HuH-7 (cell line): Measurements from ENCODE around the gene ADPRS.
A peak's percentile ranks its signal among the peaks of the same experiment; 100 is the strongest.

Experiments used
- DNase-seq: peaks from one replicate; pipeline ENCODE4 v3.0.0; 2011; ENCODE audit warnings: low spot score

ADPRS gene

GRCh38 chr1:36087233-36088123 is 1.2 kb upstream of the ADPRS start:
- no peak for DNase-seq

- DNase-seq: peak; percentile 46
Measured at GRCh38 chr1:36088265-36088576, 471 bp upstream of the ADPRS start.

GRCh38 chr1:36089393-36090121 is 865 bp downstream of the ADPRS start:
- no peak for DNase-seq

- no peak for DNase-seq
Measured at GRCh38 chr1:36091141-36091540, 2.4 kb downstream of the ADPRS start.

- DNase-seq: no peak
Measured at GRCh38 chr1:36091698-36092097, 3.0 kb downstream of the ADPRS start.

- no peak for DNase-seq
Measured at GRCh38 chr1:36092166-36092797, 3.6 kb downstream of the ADPRS start.

- no peak for DNase-seq
Measured at GRCh38 chr1:36092798-36093185, 4.1 kb downstream of the ADPRS start.

GRCh38 chr1:36093226-36093625 is 4.5 kb downstream of the ADPRS start:
- no peak for DNase-seq

GRCh38 chr1:36093929-36094328 is 5.2 kb downstream of the ADPRS start:
- no peak for DNase-seq

GRCh38 chr1:36094621-36095061 is 5.9 kb downstream of the ADPRS start:
- no peak for DNase-seq

GRCh38 chr1:36095760-36096405 is 7.2 kb downstream of the ADPRS start:
- DNase-seq: no peak

- no peak for DNase-seq
Measured at GRCh38 chr1:36096500-36097432, 8.1 kb downstream of the ADPRS start.

- no peak for DNase-seq
Measured at GRCh38 chr1:36097693-36098585, 9.2 kb downstream of the ADPRS start.

- no peak for DNase-seq
Measured at GRCh38 chr1:36098650-36099365, 10.1 kb downstream of the ADPRS start.

GRCh38 chr1:36099681-36100341 is 11.1 kb downstream of the ADPRS start:
- peak; percentile 96 for DNase-seq

GRCh38 chr1:36100376-36100775 is 11.7 kb downstream of the ADPRS start:
- DNase-seq: no peak

- no peak for DNase-seq
Measured at GRCh38 chr1:36101546-36101945, 12.9 kb downstream of the ADPRS start.

- no peak for DNase-seq
Measured at GRCh38 chr1:36106269-36106668, 17.6 kb downstream of the ADPRS start.

GRCh38 chr1:36107394-36107793 is 18.7 kb downstream of the ADPRS start:
- no peak for DNase-seq
